K562 (cell line): ENCODE results near the gene MGRN1. TPM values are rescaled to one million over a fixed set of nuclear protein-coding genes. Genes with fewer than 3 reads are reported as not detected.

ENCODE experiments used
- ATF1 ChIP-seq, 2 experiments: fragments of 450-650 bp in 1 of 2; IDR thresholded peaks; 2 replicates each; pipeline ENCODE4 v1.6.1; 2016; ENCODE audit warnings: missing compliant biosample characterization in 1 of 2, missing genetic modification characterization in 1 of 2
- C11orf30 ChIP-seq: fragments of 450-650 bp; IDR thresholded peaks from 2 replicates; pipeline ENCODE4 v1.6.1; 2016; ENCODE audit warnings: low read depth, mild to moderate bottlenecking
- CBFA2T3 ChIP-seq: fragments of 450-650 bp; IDR thresholded peaks from 2 replicates; pipeline ENCODE4 v1.6.1; 2017
- CGGBP1 ChIP-seq: fragments of 250-450 bp; sonication (Bioruptor Pico); IDR thresholded peaks from 2 replicates; pipeline ENCODE4 v1.9.0; 2021; ENCODE audit warnings: mild to moderate bottlenecking
- CTBP1 ChIP-seq: fragments of 450-650 bp; IDR thresholded peaks from 2 replicates; pipeline ENCODE4 v1.6.1; 2016; ENCODE audit warnings: borderline replicate concordance
- EGR1 ChIP-seq: fragments of 450-650 bp; conservative IDR thresholded peaks from 2 replicates; pipeline ENCODE4 v1.6.1; 2017; ENCODE audit warnings: mild to moderate bottlenecking
- ETV6 ChIP-seq, 3 experiments: fragments of 150-350 bp in 1 of 3; sonication (generic) in 1 of 3; formaldehyde crosslinking in 1 of 3; IDR thresholded peaks; 2 replicates each; pipeline versions ENCODE4 v1.6.1 to v1.8.0; 2014 to 2022; ENCODE audit warnings: borderline replicate concordance in 2 of 3, low read depth in 2 of 3, antibody characterized with exemption in 1 of 3, low read length in 1 of 3, mild to moderate bottlenecking in 1 of 3, missing genetic modification reagents in 1 of 3
- FOS ChIP-seq: IDR thresholded peaks from 3 replicates; pipeline ENCODE4 v1.6.1; 2011; ENCODE audit not compliant: insufficient read length; ENCODE audit errors: extremely low read depth
- HDGF ChIP-seq: fragments of 450-650 bp; IDR thresholded peaks from 2 replicates; pipeline ENCODE4 v1.6.1; 2016
- HOXB6 ChIP-seq: fragments of 250-450 bp; sonication (Bioruptor Pico); IDR thresholded peaks from 2 replicates; pipeline ENCODE4 v1.5.1; 2022; ENCODE audit warnings: mild to moderate bottlenecking, borderline replicate concordance
- MBD2 ChIP-seq: sonication (generic); IDR thresholded peaks from 2 replicates; pipeline ENCODE4 v1.6.1; 2016; ENCODE audit warnings: low read depth, borderline replicate concordance
- MTA3 ChIP-seq: fragments of 450-650 bp; formaldehyde crosslinking; IDR thresholded peaks from 2 replicates; pipeline ENCODE4 v1.6.1; 2017; ENCODE audit warnings: mild to moderate bottlenecking, borderline replicate concordance
- NCOA6 ChIP-seq: fragments of 450-650 bp; IDR thresholded peaks from 2 replicates; pipeline ENCODE4 v1.6.1; 2017; ENCODE audit warnings: mild to moderate bottlenecking
- NONO ChIP-seq, 2 experiments: fragments of 200-400 bp in 1 of 2; fragments of 450-650 bp in 1 of 2; formaldehyde crosslinking in 1 of 2; IDR thresholded peaks; 2 replicates each; pipeline ENCODE4 v1.6.1; 2017; ENCODE audit warnings: low read depth in 2 of 2, mild to moderate bottlenecking in 2 of 2, moderate library complexity in 2 of 2, low read length in 1 of 2
- POLR2A ChIP-seq: fragments of 450-650 bp; conservative IDR thresholded peaks from 2 replicates; pipeline ENCODE4 v1.6.1; 2016
- PTBP1 ChIP-seq: fragments of 200-400 bp; formaldehyde crosslinking; IDR thresholded peaks from 2 replicates; pipeline ENCODE4 v1.6.1; 2017; ENCODE audit warnings: low read depth, low read length
- PYGO2 ChIP-seq: fragments of 450-650 bp; IDR thresholded peaks from 2 replicates; pipeline ENCODE4 v1.6.1; 2016; ENCODE audit warnings: mild to moderate bottlenecking, missing genetic modification characterization, moderate library complexity, missing compliant biosample characterization
- RBBP5 ChIP-seq: fragments of 200-600 bp; sonication (generic); IDR thresholded peaks from 2 replicates; pipeline ENCODE4 v1.6.1; 2012; ENCODE audit warnings: borderline replicate concordance, mild to moderate bottlenecking, low read length, control low read depth, inconsistent platforms; ENCODE audit not compliant: insufficient read depth, poor library complexity, severe bottlenecking
- TAF1 ChIP-seq: IDR thresholded peaks from 2 replicates; pipeline ENCODE4 v1.6.1; 2011; ENCODE audit warnings: mild to moderate bottlenecking, low read length, moderate library complexity; ENCODE audit not compliant: insufficient read depth, control insufficient read depth, severe bottlenecking; ENCODE audit errors: extremely low read depth
- TCF3 ChIP-seq: sonication (generic); formaldehyde crosslinking; IDR thresholded peaks from 2 replicates; pipeline ENCODE4 v1.4.0; 2020; ENCODE audit warnings: mild to moderate bottlenecking, missing genetic modification reagents
- ZC3H4 ChIP-seq: sonication (generic); formaldehyde crosslinking; IDR thresholded peaks from 2 replicates; pipeline ENCODE4 v1.9.0; 2021; ENCODE audit warnings: missing genetic modification reagents, borderline replicate concordance
- ZNF23 ChIP-seq: fragments of 250-450 bp; sonication (Bioruptor Pico); IDR thresholded peaks from 2 replicates; pipeline ENCODE4 v1.4.0; 2020; ENCODE audit warnings: mild to moderate bottlenecking
- ZNF436 ChIP-seq: fragments of 250-450, 450-650 bp; sonication (Bioruptor Pico); formaldehyde crosslinking; IDR thresholded peaks from 2 replicates; pipeline ENCODE4 v1.7.0; 2020; ENCODE audit warnings: mild to moderate bottlenecking
- polyA plus RNA-seq, 8 experiments: library from polyadenylated mRNA; depleted of rRNA in 4 of 8; stranded (reverse) in 5 of 8; unstranded in 3 of 8; fragments of >200 nt; fragmentation: Nextera tagmentation in 2 of 8; fragmentation: Illumina TruSeq in 1 of 8; extraction: Ambion mirVana in 2 of 8; extraction: Trizol in 1 of 8; gene quantifications; 2 replicates each; pipeline versions ENCODE4 v1.2.1 to v1.2.3, GENCODE V29; 2011 to 2014; ENCODE audit warnings: inconsistent platforms in 1 of 8, missing spikeins in 1 of 8
- total RNA-seq, 7 experiments: library from RNA; depleted of rRNA in 6 of 7; stranded (reverse); fragments of >200 nt in 6 of 7; fragmentation: Illumina TruSeq in 2 of 7; extraction: Trizol in 2 of 7; gene quantifications; 2 replicates each; pipeline versions ENCODE4 v1.2.1 to v1.2.3, GENCODE V29; 2011 to 2021; ENCODE audit warnings: low replicate concordance in 1 of 7
- TF ChIP-seq, protein P1 (sequence below): fragments of 450-650 bp; IDR thresholded peaks from 2 replicates; pipeline ENCODE4 v1.6.1; 2016; ENCODE audit warnings: missing biosample characterization, missing genetic modification characterization
- TF ChIP-seq, protein P2 (sequence below), 2 experiments: fragments of 150-350 bp in 1 of 2; IDR thresholded peaks; 2 replicates each; pipeline ENCODE4 v1.6.1; 2012 to 2016; ENCODE audit warnings: low read depth in 2 of 2, low read length in 2 of 2, mild to moderate bottlenecking in 1 of 2, moderate library complexity in 1 of 2

Gene MGRN1
- total and polyA plus RNA-seq, 9 of the 15 experiments (the other 6 are each of a cell fraction or from before 2014, with no cell fraction given) = 0.15 to 37.9 (median 6.0) TPM

DNA sequence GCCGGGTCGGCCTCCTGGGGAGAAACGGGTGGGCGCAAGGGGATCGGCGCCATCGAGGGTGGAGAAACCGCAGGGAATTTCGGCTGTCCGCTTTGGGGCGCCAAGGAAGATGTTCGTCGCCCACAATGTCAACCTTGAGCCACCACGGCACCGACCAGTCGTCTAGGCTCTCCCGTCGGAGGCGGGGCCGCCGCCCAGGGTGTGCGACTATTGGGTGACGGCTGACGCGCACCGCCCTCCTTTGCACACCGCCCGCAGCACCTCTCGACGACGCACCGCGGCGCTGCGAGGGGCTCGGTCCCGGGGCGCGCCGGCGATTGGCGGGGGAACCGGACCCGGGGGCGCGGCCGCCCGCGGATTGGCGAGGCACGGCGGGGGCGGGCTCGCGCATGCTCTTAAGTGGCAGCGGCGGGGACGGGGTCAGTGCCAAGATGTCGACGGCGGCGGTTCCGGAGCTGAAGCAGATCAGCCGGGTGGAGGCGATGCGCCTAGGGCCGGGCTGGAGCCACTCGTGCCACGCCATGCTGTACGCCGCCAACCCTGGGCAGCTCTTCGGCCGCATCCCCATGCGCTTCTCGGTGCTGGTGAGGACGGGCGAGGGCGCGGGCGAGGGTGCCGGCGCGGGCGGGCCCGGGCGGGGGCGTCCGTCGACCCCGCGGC lies 68.8 kb downstream of the MGRN1 start, which contains the start of gene NUDT16L1 (continued):
- peak; percentile 62; the same call in 1 of the 2 replicates for TF ChIP-seq MBD2
- TF ChIP-seq ZNF436 (CRISPR knock-in tag) = no peak
- TF ChIP-seq TAF1 = peak; percentile 20
- peak; percentile 90 for TF ChIP-seq CTBP1
- peak; percentile 28; the same call in 1 of the 2 replicates for TF ChIP-seq ATF1 (CRISPR knock-in tag; IDR thresholded peaks at IDR 0.05)
- peak; percentile 82 for TF ChIP-seq ATF1 (tag; IDR thresholded peaks at IDR 0.05)
- no peak for TF ChIP-seq CBFA2T3
- TF ChIP-seq RBBP5 = peak; percentile 70
- TF ChIP-seq HDGF = no peak
- TF ChIP-seq HOXB6 = no peak
- peak; percentile 55; the same call in 1 of the 2 replicates for TF ChIP-seq MTA3
- TF ChIP-seq EGR1 = peak; percentile 48; the same call in 1 of the 2 replicates
- peak; percentile 74; the same call in 1 of the 2 replicates for TF ChIP-seq ZC3H4
- TF ChIP-seq NCOA6 = peak; percentile 34; the same call in 1 of the 2 replicates
- peak; percentile 75 for TF ChIP-seq FOS
- TF ChIP-seq ETV6 (IDR thresholded peaks at IDR 0.05; ENCODE audit: borderline replicate concordance in 1 of 2, low read depth in 2 of 2, low read length in 1 of 2) = no peak
- TF ChIP-seq ETV6 (CRISPR knock-in tag; IDR thresholded peaks at IDR 0.05; ENCODE audit: borderline replicate concordance) = no peak
- TF ChIP-seq PYGO2 (tag) = no peak
- no peak for TF ChIP-seq ZNF23 (CRISPR knock-in tag)
- peak; percentile 33 for TF ChIP-seq C11orf30
- TF ChIP-seq, protein P1, sequence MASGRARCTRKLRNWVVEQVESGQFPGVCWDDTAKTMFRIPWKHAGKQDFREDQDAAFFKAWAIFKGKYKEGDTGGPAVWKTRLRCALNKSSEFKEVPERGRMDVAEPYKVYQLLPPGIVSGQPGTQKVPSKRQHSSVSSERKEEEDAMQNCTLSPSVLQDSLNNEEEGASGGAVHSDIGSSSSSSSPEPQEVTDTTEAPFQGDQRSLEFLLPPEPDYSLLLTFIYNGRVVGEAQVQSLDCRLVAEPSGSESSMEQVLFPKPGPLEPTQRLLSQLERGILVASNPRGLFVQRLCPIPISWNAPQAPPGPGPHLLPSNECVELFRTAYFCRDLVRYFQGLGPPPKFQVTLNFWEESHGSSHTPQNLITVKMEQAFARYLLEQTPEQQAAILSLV (tag) = no peak
- TF ChIP-seq, protein P2, sequence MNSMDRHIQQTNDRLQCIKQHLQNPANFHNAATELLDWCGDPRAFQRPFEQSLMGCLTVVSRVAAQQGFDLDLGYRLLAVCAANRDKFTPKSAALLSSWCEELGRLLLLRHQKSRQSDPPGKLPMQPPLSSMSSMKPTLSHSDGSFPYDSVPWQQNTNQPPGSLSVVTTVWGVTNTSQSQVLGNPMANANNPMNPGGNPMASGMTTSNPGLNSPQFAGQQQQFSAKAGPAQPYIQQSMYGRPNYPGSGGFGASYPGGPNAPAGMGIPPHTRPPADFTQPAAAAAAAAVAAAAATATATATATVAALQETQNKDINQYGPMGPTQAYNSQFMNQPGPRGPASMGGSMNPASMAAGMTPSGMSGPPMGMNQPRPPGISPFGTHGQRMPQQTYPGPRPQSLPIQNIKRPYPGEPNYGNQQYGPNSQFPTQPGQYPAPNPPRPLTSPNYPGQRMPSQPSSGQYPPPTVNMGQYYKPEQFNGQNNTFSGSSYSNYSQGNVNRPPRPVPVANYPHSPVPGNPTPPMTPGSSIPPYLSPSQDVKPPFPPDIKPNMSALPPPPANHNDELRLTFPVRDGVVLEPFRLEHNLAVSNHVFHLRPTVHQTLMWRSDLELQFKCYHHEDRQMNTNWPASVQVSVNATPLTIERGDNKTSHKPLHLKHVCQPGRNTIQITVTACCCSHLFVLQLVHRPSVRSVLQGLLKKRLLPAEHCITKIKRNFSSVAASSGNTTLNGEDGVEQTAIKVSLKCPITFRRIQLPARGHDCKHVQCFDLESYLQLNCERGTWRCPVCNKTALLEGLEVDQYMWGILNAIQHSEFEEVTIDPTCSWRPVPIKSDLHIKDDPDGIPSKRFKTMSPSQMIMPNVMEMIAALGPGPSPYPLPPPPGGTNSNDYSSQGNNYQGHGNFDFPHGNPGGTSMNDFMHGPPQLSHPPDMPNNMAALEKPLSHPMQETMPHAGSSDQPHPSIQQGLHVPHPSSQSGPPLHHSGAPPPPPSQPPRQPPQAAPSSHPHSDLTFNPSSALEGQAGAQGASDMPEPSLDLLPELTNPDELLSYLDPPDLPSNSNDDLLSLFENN (IDR thresholded peaks at IDR 0.05; ENCODE audit: low read depth in 2 of 2, low read length in 2 of 2) = peak in 1 of 2 experiments; percentile 63; a peak in 2 of 4 replicates
- TF ChIP-seq TCF3 (CRISPR knock-in tag) = 0 out of 2 replicates have a peak, but pooled peaks have one; percentile 15
- TF ChIP-seq CGGBP1 (CRISPR knock-in tag) = no peak
- TF ChIP-seq NONO (IDR thresholded peaks at IDR 0.05; ENCODE audit: low read depth in 2 of 2, low read length in 1 of 2) = 0 out of 4 replicates have a peak, but pooled peaks of 1 of the 2 experiments have one; percentile 58
- TF ChIP-seq PTBP1 = no peak
- peak; percentile 75 for TF ChIP-seq POLR2A
